ENCODE data around the gene SNX5.

The SNX5 gene

DNA sequence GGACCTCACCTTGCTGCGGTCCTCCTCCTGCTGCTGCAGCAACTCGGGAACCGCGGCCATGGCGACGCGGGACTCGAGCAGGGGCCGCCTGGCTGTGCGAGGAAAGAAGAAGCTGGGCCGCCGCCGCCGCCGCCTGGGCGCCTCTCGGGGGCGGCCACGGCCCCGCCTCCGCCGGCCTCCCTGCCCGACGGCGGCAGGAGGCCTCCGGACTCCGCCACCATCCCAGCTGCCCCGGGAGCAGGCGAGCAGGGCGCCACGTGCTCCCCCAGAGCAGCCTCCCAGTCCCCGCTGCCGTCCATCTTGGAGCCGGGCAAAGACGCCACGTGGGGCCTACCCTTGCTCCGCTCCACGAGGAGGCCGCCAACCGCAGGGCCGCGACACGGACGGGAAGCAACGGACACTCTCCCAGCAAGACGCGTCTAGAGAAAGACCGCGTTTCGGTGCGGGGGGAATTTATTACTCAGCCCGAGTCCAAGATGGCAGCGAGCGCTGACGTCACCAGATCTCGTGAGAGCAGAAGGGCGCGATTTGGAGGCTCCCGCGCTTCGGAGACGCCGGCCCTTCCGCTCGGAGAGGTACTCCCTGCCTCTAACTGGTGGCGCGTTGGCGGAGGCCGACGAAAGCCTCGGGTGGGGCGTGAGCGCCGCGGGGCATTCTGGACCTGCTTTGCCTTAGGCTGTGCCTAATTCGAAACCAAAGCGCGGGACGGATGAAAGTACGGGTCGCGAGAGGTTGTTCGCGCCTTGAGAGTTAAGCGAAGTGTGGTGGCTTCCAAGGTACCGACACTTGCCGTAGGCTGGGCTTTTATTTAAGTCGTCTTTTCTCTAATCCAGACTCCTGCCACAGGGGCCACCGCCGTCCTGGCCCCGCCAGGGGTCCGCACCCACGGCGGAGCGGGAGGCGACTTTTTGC lies at the start of gene SNX5, which contains the start of gene MGME1:
Gene SNX5, minus strand, starts transcription at position 429 of the 912 bp plus-strand sequence. Its CDS starts 369 bp downstream, at position 60.
Gene MGME1, plus strand, starts transcription at position 653 of the 912 bp plus-strand sequence. CDS start 842 bp downstream, outside the sequence.
- Mint-ChIP-seq H3K4me1 (ENCODE audit: low read depth) (peaks cover 57% of the 10 kb centered on the region), H3K36me3 (ENCODE audit: low read depth) (peaks cover 62% of the 10 kb centered on the region), H3K4me3 (peak within 1 kb of the TSS; percentile 98), H3K27me3 (ENCODE audit: low read depth) (no peaks in the 10 kb centered on the region), H3K27ac (peak within 1 kb of the TSS; percentile 98), H3K9me3 (no peaks in the 10 kb centered on the region)

- no peaks in the 10 kb centered on the region for H3K36me3 Mint-ChIP-seq (ENCODE audit: low read depth)
- no peaks in the 10 kb centered on the region for H3K4me1 Mint-ChIP-seq (ENCODE audit: low read depth)
- no peak overlapping the region for H3K27ac Mint-ChIP-seq
- H3K4me3 Mint-ChIP-seq = no peak overlapping the region
- H3K27me3 Mint-ChIP-seq (ENCODE audit: low read depth) = peaks cover 6% of the 10 kb centered on the region
- H3K9me3 Mint-ChIP-seq = no peaks in the 10 kb centered on the region
These were observed 49.5 kb upstream of the SNX5 start for GRCh38 chr20:18018100-18018499.

- no peak overlapping the region for H3K27ac Mint-ChIP-seq
- H3K36me3 Mint-ChIP-seq (ENCODE audit: low read depth) = no peaks in the 10 kb centered on the region
- H3K4me1 Mint-ChIP-seq (ENCODE audit: low read depth) = no peaks in the 10 kb centered on the region
- H3K9me3 Mint-ChIP-seq = no peaks in the 10 kb centered on the region
- no peak overlapping the region for H3K4me3 Mint-ChIP-seq
- H3K27me3 Mint-ChIP-seq (ENCODE audit: low read depth) = peaks cover 6% of the 10 kb centered on the region
These were observed 48.2 kb upstream of the SNX5 start for GRCh38 chr20:18016772-18017171.

DNA sequence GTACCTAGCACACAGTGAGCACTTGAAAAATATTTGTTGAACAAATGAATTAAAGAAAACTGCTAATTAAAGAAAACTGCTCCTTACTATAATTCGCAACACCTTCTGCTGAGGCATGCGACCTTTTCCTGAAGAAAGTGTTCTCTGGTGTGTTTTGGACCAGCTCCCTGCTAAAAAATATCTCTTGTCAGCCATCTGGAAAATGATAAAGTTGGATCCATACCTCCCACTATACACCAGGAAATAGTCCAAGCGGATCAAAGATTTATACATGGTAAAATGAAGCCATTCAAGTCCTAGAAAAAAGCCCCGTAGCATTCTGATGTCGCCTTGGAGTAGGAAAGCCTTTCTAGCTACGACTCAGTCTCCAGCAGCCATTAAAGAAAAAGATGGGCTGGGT lies 45.8 kb upstream of the SNX5 start:
- no peak overlapping the region for H3K27ac Mint-ChIP-seq
- no peaks in the 10 kb centered on the region for H3K9me3 Mint-ChIP-seq
- no peaks in the 10 kb centered on the region for H3K36me3 Mint-ChIP-seq (ENCODE audit: low read depth)
- H3K4me3 Mint-ChIP-seq = no peak overlapping the region
- H3K4me1 Mint-ChIP-seq (ENCODE audit: low read depth) = no peaks in the 10 kb centered on the region
- peaks cover 6% of the 10 kb centered on the region for H3K27me3 Mint-ChIP-seq (ENCODE audit: low read depth)

- H3K27ac Mint-ChIP-seq = no peak overlapping the region
- H3K36me3 Mint-ChIP-seq (ENCODE audit: low read depth) = no peaks in the 10 kb centered on the region
- H3K9me3 Mint-ChIP-seq = no peaks in the 10 kb centered on the region
- H3K4me3 Mint-ChIP-seq = no peak overlapping the region
- H3K4me1 Mint-ChIP-seq (ENCODE audit: low read depth) = no peaks in the 10 kb centered on the region
- peaks cover under 1% of the 10 kb centered on the region for H3K27me3 Mint-ChIP-seq (ENCODE audit: low read depth)
These were observed 44.3 kb upstream of the SNX5 start for GRCh38 chr20:18012901-18013300.

DNA sequence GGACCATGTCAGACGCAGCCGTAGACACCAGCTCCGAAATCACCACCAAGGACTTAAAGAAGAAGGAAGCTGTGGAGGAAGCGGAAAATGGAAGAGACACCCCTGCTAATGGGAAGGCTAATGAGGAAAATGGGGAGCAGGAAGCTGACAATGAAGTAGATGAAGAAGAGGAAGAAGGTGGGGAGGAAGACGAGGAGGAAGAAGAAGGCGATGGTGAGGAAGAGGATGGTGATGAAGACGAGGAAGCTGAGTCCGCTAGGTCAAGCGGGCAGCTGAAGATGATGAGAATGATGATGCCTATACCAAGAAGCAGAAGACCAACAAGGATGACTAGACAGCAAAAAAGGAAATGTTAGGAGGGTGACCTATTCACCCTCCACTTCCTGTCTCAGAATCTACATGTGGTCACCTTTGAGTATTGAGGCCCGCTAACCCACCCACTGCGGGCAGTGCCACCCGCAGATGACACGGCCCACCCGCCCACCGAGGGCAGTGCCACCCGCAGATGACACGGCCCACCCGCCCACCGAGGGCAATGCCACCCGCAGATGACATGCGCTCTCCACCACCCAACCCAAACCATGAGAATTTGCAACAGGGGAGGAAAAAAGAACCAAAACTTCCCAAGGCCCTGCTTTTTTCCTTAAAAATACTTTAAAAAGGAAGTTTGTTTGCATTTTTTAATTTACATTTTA lies 43.5 kb upstream of the SNX5 start:
- no peaks in the 10 kb centered on the region for H3K4me1 Mint-ChIP-seq (ENCODE audit: low read depth)

GRCh38 chr20:18011482-18011881 lies 42.9 kb upstream of the SNX5 start:
- Mint-ChIP-seq H3K9me3 (no peaks in the 10 kb centered on the region), H3K36me3 (ENCODE audit: low read depth) (no peaks in the 10 kb centered on the region), H3K4me1 (ENCODE audit: low read depth) (no peaks in the 10 kb centered on the region), H3K27me3 (ENCODE audit: low read depth) (no peaks in the 10 kb centered on the region), H3K4me3 (no peak overlapping the region), H3K27ac (no peak overlapping the region)

More for the DNA sequence above, 43.5 kb upstream of the SNX5 start:
- no peak overlapping the region for H3K4me3 Mint-ChIP-seq
- H3K36me3 Mint-ChIP-seq (ENCODE audit: low read depth) = no peaks in the 10 kb centered on the region
- H3K27ac Mint-ChIP-seq = no peak overlapping the region
- H3K27me3 Mint-ChIP-seq (ENCODE audit: low read depth) = no peaks in the 10 kb centered on the region
- H3K9me3 Mint-ChIP-seq = no peaks in the 10 kb centered on the region

DNA sequence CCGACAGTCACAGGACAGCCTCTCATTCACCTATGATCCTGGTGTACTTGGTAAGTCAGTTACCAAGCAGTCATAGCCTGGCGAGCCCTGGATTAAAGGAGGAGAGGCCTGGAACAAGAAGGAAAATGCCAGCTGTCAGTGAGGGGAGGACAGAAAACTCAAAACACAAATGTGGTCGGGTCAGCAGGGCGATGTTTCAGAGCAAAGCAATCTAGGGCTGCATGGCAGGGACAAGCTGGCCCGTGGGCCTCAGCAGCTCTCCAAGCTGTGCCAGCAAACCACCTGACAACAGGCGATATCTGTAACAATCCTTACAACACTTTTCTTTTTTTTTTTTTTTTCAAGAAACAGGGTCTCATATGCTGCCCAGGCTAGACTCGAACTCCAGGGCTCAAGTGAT lies 40.5 kb upstream of the SNX5 start:
- Mint-ChIP-seq H3K4me3 (no peak overlapping the region), H3K27me3 (ENCODE audit: low read depth) (no peaks in the 10 kb centered on the region), H3K27ac (no peak overlapping the region), H3K36me3 (ENCODE audit: low read depth) (no peaks in the 10 kb centered on the region), H3K9me3 (no peaks in the 10 kb centered on the region), H3K4me1 (ENCODE audit: low read depth) (no peaks in the 10 kb centered on the region)

- Mint-ChIP-seq H3K9me3 (no peaks in the 10 kb centered on the region), H3K4me1 (ENCODE audit: low read depth) (no peaks in the 10 kb centered on the region), H3K36me3 (ENCODE audit: low read depth) (no peaks in the 10 kb centered on the region), H3K27me3 (ENCODE audit: low read depth) (no peaks in the 10 kb centered on the region), H3K4me3 (no peak overlapping the region), H3K27ac (no peak overlapping the region)
These were observed 39.1 kb upstream of the SNX5 start for GRCh38 chr20:18007534-18008292.

DNA sequence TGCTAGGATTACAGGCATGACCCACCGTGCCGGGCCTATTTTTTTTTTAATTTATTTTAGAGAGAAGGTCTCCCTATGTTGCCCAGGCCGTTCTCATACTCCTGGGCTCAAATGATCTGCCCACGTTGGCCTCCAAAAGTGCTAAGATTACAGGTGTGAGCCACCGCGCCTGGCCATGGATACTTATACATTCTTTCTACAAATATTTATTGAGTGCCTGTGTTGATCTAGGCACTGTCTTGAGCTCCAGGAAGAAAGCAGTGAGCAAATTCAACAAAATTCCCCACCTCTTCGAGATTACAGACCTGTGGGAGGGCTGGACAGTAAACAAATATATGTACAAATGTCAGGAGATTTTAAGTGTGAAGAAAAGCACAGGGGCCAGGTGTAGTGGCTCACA lies 38.1 kb upstream of the SNX5 start:
- Mint-ChIP-seq H3K9me3 (no peaks in the 10 kb centered on the region), H3K4me3 (no peak overlapping the region), H3K36me3 (ENCODE audit: low read depth) (no peaks in the 10 kb centered on the region), H3K27ac (no peak overlapping the region), H3K27me3 (ENCODE audit: low read depth) (no peaks in the 10 kb centered on the region), H3K4me1 (ENCODE audit: low read depth) (no peaks in the 10 kb centered on the region)

- Mint-ChIP-seq H3K27me3 (ENCODE audit: low read depth) (peaks cover under 1% of the 10 kb centered on the region), H3K27ac (no peak overlapping the region), H3K4me3 (no peak overlapping the region), H3K4me1 (ENCODE audit: low read depth) (no peaks in the 10 kb centered on the region), H3K36me3 (ENCODE audit: low read depth) (no peaks in the 10 kb centered on the region), H3K9me3 (no peaks in the 10 kb centered on the region)
These were observed 37.4 kb upstream of the SNX5 start for GRCh38 chr20:18005990-18006364.

- Mint-ChIP-seq H3K27me3 (ENCODE audit: low read depth) (peaks cover 5% of the 10 kb centered on the region), H3K9me3 (no peaks in the 10 kb centered on the region), H3K27ac (no peak overlapping the region), H3K4me1 (ENCODE audit: low read depth) (no peaks in the 10 kb centered on the region), H3K4me3 (no peak overlapping the region), H3K36me3 (ENCODE audit: low read depth) (no peaks in the 10 kb centered on the region)
These were observed 36.8 kb upstream of the SNX5 start for GRCh38 chr20:18005170-18005989.

- peaks cover 6% of the 10 kb centered on the region for H3K27me3 Mint-ChIP-seq (ENCODE audit: low read depth)
- no peak overlapping the region for H3K27ac Mint-ChIP-seq
- no peaks in the 10 kb centered on the region for H3K9me3 Mint-ChIP-seq
- no peaks in the 10 kb centered on the region for H3K36me3 Mint-ChIP-seq (ENCODE audit: low read depth)
- no peaks in the 10 kb centered on the region for H3K4me1 Mint-ChIP-seq (ENCODE audit: low read depth)
- no peak overlapping the region for H3K4me3 Mint-ChIP-seq
These were observed 35.9 kb upstream of the SNX5 start for GRCh38 chr20:18004384-18005031.
